Measurements from ENCODE around the gene LCLAT1.

DNA sequence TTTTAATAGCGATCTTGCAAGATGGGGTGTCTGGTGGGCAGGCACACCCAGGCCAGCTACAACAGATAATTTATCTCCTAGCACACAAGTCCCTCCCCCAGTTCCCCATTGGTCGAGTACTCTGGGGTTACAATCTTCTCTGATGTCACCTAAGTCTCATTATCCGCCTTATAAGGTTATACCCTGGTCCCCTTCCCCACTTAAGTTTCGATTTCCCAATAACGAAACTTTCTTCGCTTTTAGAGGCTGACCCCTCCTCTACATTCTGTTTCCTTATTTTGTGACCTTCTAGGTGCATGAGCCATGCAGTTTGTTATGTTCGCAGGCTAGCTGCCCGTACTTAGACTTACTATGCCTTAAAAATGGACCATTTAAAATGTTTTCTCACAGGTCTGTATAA is 180.1 kb downstream of the LCLAT1 start:
- TF ChIP-seq, protein P1, sequence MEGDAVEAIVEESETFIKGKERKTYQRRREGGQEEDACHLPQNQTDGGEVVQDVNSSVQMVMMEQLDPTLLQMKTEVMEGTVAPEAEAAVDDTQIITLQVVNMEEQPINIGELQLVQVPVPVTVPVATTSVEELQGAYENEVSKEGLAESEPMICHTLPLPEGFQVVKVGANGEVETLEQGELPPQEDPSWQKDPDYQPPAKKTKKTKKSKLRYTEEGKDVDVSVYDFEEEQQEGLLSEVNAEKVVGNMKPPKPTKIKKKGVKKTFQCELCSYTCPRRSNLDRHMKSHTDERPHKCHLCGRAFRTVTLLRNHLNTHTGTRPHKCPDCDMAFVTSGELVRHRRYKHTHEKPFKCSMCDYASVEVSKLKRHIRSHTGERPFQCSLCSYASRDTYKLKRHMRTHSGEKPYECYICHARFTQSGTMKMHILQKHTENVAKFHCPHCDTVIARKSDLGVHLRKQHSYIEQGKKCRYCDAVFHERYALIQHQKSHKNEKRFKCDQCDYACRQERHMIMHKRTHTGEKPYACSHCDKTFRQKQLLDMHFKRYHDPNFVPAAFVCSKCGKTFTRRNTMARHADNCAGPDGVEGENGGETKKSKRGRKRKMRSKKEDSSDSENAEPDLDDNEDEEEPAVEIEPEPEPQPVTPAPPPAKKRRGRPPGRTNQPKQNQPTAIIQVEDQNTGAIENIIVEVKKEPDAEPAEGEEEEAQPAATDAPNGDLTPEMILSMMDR (IDR thresholded peaks at IDR 0.05) = no peak
- no peak for TF ChIP-seq HOXB5 (CRISPR knock-in tag; IDR thresholded peaks at IDR 0.05)
